SIG-M5 treated with dmso at 0.1 percent for 504 hours (cell line): ENCODE data around the gene ARAP1.

Source experiments
- DNase-seq: peaks from one replicate; lab custom pipeline; 2025; ENCODE audit not compliant: unreplicated experiment; lab: John Stamatoyannopoulos, UW

The ARAP1 gene

GRCh38 chr11:72705442-72706365, 46.5 kb downstream of the ARAP1 start:
- no peak for DNase-seq

DNA sequence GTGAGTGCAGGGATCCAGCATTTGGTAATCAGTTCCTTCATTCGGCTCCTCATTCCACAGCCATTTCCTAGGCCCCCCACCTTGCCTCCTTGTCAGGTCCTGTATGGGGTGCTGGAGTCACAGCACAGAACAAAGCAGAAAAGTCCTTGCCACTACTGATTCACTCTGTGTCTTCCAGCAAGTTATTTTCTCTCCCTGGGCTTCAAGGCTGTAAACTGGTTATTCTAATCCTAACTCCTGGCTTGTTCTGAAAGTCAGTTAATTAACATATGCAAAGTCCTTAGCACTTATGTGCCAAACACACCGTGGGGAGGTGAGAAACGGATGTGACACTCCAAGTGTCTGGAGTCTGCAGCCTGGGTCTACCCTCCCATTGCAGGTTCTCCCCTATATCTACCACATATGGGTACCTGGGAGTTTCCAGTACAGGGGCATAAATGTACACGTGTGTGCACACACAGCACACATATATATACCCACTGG, 47.4 kb downstream of the ARAP1 start:
- DNase-seq = no peak

DNA sequence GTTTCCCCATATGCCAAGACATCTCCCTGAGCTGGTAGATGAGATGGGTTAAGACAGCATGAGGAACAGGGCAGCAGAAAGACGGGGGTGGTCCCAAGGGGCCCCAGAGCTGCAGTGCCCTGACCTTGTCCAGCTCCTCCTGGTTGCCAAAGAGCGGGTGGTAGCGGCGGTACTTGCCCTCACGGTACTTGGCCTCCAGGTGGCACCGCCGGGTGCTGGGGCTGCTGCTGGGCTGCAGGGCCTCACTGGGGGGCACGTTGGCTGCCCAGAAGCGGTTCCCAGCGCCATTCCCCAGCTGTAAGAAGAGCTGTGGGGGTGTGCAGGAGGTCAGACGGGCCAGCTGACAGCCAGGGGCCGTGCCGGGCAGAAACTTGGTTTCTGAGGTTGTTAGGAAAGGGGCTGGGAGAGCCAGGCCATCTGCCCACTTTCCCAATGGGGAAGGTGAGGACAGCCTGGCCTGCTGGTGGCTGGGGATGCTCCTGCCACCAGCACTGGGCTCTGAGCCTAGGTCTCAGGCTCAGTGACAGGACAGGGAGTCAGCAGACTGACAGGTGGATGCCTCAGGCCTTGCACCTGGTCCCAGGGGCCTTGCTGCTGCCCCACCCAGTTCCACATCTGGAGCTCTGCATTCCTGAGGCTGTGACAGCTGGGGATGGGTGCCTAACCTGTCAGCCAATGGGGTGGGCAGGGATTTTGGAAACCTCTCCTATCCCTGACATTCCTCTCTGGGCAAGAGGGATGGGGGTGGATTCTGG, 48.0 kb downstream of the ARAP1 start:
- DNase-seq = no peak

GRCh38 chr11:72703267-72704008, 48.8 kb downstream of the ARAP1 start:
- no peak for DNase-seq

DNA sequence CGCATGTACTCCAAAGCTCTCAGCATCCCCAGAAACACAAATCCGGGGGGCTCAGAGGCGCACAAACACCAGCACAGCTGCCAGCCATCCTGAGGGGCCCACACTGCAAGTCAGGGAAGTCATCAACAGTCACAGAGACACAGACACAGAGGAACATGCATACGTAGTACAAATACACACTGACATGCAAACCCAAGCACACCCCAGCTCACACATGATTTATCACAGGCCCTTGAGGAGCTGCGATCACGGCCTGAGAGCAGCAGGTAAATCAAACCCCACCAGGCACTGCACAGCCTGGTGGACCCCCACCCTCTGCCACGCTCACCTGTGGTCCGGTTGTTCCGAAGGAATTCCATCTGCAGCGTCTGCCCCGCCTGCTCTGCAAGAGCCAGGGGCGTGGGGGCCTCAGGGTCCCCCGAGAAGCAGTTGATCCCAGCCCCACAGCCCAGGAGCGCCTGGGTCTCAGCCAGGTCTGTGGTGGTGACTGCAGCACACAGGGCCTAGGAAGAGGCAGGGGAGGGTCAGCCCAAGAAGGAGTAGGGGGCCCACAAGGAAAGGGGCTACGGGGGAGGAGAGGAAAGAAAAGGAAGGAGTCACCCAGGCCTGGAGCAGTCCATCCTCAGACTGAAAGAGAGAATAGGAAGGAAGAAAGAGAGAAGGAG, 49.5 kb downstream of the ARAP1 start:
- no peak for DNase-seq

DNA sequence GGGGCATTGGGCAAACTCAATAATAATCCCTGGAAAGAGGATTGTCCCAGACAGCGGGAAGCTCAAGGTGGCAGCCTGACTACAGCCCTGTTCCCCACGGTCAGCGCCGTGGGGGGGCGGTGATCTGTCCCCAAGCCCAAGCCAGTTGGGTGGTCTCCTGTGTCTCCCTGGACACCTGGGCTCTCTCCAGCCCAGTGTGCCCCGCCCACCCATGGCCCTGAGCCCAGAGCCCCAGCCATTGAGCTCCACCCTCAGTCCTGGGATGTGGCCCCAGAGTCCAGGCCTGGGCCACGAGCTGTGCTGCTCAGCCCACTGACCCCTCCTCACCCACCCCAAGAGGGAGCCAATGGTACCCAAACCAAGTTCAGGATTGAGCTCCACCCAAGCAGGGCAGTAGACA, 50.1 kb downstream of the ARAP1 start:
- DNase-seq = no peak

- DNase-seq = no peak
These were observed 50.7 kb downstream of the ARAP1 start for GRCh38 chr11:72701466-72701865.

DNA sequence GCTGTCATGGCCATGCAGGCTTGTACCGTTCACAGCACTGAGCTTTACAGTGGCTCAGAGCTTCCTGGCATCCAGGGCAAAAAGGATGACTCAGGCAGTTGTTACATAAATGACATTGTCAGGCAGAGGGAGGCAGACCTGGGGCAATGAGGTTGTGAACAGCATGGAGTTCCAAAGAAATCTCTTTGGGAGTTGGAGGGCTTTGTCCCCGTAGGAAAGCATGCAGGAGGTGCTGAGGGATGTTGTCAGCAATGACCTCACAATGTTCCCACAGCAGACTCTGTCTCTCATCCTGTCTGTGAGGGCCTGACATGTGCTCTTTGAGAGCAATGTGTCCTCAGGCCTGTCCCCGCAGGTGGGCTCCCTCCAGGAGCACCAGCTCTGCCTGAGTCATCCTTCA, 52.1 kb downstream of the ARAP1 start:
- no peak for DNase-seq

DNA sequence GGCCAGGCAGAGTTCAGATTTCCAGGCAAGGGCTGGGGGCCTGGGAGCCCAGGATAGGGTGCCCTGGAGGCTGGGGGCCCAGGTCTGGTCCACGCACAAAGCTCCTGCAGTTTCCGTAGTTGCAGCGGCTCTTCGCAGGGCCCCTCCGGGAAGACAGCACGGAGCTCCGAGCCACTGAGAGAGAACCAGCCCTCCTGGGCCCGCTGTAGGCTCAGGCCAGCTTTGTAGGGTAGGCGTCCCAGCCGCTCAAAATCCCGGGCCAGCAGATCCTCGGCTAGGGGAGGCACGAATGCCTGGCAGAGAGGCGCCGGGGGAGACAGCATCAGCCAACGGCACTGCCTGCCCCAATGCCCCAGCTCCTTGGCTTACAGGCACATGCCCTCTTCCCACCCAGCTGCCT, 54.4 kb downstream of the ARAP1 start:
- no peak for DNase-seq

DNA sequence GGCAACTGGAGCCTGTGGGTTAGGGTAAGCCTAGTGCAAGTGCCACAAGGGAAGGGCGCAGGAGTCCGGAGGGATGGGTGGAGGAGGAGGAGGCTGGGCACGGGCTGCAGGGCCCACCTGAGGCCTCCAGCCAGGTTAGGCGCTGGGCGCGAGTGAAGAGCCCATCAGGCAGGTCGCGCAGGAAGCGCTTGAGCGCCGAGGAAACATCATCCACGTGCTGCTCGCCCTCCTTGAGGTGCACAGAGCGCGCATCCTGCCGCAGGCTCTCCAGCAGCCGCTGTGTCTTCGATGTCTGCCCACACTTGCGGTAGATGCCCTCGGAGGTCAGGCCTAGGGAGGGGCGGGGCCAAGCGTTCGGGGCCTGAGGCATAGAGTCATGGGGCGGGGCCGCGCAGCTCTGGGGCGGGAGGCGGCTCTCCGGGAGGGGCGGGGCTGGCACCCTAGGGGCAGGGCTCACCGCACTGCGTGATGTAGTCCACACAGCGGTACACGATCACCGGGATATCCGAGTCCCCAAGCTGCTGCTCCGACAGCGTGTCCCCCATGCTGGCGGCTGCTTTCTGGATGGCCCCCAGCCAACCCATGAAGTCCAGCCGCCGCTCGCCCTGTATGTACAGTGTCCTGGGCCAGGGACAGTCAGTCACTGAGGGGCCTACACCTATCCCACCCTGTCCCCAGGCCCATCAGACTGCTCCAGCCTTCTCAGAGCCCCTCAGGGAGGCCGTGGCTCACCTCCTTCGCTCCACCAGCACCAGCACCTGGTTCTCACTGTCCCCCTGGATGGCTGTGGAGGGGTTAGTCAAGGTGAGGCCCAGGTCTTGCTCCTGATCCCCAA, 55.1 kb downstream of the ARAP1 start:
- no peak for DNase-seq

DNA sequence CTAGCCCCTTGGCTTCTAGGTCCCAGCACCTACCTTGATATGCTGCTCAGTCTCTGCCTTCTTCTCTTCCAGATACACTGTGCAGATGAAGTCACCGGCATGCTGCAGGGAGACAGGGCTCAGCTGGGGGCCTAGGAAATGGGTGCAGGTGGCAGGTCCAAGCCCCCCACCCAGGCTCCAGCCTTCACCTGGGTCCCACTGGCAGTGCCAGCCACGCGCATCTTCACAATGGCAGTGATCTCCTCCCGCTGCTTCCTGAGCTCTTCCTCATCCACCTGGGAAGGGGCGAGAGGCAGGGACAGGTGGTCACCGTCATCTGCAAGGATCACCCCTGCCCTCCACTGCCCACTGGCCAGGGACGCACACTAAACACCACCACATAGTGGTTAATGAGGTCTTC, 56.9 kb downstream of the ARAP1 start:
- DNase-seq = no peak

DNA sequence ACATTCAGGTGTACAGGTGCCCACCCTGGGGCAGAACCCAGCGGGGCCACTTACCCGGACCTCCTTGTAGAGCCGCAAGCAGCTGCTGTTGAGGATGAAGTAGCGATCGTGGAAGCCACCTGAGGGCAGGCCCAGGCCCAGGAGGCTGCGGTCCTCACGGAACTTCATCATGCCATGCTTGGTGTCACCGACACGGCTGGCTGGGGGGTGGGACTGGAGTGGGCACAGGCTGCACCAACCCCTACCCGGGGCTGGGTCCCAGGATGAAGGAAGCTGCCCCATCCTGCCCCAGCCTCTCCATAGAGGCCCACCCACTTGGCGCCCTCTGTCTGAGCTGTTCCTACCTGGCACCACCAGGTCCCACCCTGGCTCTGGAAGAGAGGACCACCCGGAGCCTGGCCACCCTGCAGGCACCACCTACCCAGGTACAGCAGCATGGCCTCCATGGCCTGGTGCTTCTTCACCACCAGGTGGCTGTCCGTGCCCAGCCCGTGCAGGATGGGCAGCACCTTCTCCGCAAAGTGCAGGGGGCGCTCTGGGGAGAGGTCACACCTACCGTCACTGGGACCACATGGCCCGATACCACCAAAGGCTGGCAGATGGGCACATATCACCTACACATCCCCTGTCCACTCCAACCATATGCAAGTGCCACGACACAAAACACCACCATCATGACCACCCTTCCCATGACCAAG, 58.8 kb downstream of the ARAP1 start:
- no peak for DNase-seq

DNA sequence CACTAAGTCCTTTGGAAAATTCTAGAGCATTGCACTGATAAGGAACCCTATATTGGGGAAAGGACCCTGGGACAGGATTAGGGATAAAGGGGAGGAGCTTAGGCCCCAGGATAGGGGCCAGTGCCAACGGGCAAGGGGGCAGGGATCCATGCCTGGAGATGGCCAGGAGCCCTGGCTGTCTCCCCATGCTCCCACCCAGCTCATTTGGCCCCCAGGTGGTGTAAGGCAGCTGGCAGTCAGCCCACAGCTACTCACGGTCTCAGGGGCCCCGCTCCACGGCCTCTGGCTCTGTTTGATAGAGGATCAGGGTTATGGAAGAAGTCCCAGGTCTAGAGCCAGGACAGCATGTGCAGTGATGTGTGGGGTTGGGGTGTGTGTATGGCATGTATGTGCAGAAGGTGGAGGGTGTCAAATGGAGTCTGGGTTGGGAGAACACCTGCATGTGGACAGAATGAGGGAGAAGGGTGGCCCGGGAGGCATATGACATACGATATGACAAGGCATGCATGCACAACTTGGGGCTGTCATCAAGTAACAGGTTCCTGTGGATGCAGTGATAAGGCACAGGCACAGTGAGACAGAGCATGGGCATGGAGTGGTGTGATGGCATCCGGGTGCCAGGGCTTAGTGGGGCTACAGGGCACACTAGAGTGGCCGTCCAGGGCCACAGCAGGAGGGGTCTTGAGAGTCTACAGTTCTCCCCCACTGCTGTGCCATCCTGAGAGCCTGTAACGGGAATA, 59.5 kb downstream of the ARAP1 start:
- DNase-seq = no peak

GRCh38 chr11:72690166-72690565, 62.0 kb downstream of the ARAP1 start:
- DNase-seq = no peak

- DNase-seq = no peak
These were observed 63.3 kb downstream of the ARAP1 start for GRCh38 chr11:72688929-72689328.

DNA sequence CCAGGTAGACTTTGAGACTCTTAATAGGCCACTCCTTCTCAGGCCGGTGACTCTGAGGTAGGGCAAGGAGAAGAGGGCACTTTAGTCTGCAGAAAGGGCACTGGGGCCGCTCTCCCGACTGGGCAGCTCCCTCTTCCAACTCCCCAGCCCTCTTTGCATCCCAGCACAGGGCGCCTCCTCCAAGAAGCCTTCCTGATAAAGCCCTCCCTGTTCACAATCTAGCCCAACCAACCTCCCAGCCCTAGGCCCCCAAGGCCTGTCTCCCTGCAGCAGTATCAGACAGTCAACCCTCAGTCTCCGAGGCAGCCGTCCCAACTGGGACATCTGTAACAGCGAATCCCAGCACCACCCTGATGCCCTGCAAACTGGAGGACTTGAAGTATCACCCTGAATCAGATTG, 63.7 kb downstream of the ARAP1 start:
- no peak for DNase-seq

DNA sequence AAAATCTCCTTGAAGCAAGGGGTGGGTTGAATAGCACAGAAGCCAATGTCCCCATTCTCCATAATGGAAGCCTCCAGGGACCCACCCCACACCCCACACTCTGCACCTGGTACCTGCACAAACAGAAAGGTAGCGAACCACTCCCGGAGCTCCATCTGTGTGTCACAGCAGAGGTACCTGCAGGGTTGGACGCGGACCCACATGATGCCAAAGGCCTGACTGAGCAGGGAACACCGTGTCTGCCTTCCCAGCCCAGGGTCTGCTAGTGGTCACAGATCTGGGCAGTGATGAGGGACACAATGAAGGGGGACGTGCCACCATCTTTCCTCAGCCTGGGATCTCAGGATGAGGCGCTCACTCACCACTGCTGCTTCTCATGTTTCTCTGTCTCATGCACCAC, 64.9 kb downstream of the ARAP1 start:
- DNase-seq = no peak

DNA sequence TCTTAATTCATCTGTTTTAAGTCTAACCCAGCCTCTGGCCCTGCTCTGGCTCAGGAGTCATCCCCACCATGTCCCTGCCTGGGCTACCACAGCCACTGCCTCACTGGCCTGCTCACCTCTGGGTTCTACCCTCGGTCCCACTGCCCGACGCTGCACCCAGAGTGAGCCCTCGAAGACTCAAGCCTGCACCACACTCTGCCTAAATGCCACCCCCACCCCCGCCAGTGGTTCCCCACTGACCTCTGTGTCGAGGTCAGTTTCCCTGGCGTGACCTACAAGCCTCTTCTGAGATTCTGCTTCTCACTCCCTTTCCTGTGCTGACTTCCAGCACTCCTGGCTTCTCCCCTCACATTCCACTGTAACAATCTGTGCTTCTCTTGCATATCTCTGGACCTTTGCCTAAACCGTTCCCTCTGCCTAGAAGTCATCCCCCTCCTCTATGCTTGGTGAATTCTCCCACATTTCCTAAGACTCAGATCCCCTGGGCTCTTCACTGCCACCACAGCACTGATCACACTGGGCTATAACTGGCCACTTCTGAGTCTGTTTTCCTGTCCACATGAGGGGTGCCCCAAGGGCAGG, 65.5 kb downstream of the ARAP1 start:
- DNase-seq = no peak
